Measurements from ENCODE around the gene PELI2.

Gene PELI2

DNA sequence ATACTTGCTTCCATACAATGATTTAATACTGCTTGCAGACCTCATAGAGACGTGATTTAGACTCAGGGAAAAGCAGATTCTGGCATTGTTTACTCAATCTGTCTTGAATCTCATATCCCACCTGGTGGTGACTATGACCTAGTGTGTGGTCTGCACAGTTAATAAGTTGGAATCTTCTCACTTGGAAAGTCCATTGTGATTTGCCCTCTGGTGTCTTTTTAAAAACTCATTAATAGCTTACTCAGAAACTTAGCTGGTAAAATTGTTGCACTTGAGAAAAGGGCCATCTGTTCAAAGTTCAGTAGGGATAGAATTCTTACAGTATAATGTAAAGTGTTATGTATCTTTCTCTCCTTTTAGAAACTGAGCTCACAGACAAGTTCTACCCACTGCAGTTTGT is 106.0 kb downstream of the PELI2 start:
- Histone ChIP-seq H3K27ac (ENCODE audit: low read depth in 2 of 2, low read length in 2 of 2) (no peak overlapping the region), H3K27me3 (ENCODE audit: control insufficient read depth in 2 of 2, insufficient read depth in 2 of 2, low read length in 2 of 2) (no peaks in the 10 kb centered on the region), H3K4me3 (ENCODE audit: low read length in 2 of 2) (no peak overlapping the region), H3K9ac (ENCODE audit: low read depth in 1 of 2, low read length in 2 of 2) (no peak overlapping the region), H3K36me3 (ENCODE audit: control insufficient read depth in 2 of 2, insufficient read depth in 2 of 2, low read length in 2 of 2) (no peaks in the 10 kb centered on the region), H3K9me3 (ENCODE audit: control insufficient read depth in 2 of 2, low read length in 2 of 2) (no peaks in the 10 kb centered on the region), H3K4me1 (ENCODE audit: control insufficient read depth in 2 of 2, insufficient read depth in 2 of 2, low read length in 2 of 2) (peaks cover 7 to 13% of the 10 kb centered on the region in 2 donors)

- Histone ChIP-seq H3K4me1 (ENCODE audit: control insufficient read depth in 2 of 2, insufficient read depth in 2 of 2, low read length in 2 of 2) (peaks cover 7 to 13% of the 10 kb centered on the region in 2 donors), H3K36me3 (ENCODE audit: control insufficient read depth in 2 of 2, insufficient read depth in 2 of 2, low read length in 2 of 2) (no peaks in the 10 kb centered on the region), H3K4me3 (ENCODE audit: low read length in 2 of 2) (peak overlapping the region in 1 of 2 donors; percentile 37), H3K9me3 (ENCODE audit: control insufficient read depth in 2 of 2, low read length in 2 of 2) (no peaks in the 10 kb centered on the region), H3K9ac (ENCODE audit: low read depth in 1 of 2, low read length in 2 of 2) (no peak overlapping the region), H3K27me3 (ENCODE audit: control insufficient read depth in 2 of 2, insufficient read depth in 2 of 2, low read length in 2 of 2) (no peaks in the 10 kb centered on the region), H3K27ac (ENCODE audit: low read depth in 2 of 2, low read length in 2 of 2) (peak overlapping the region in 1 of 2 donors; percentile 35)
These were observed 106.8 kb downstream of the PELI2 start for GRCh38 chr14:56224691-56225681.

- no peaks in the 10 kb centered on the region for H3K4me1 ChIP-seq (ENCODE audit: control insufficient read depth in 2 of 2, insufficient read depth in 2 of 2, low read length in 2 of 2)
- H3K27me3 ChIP-seq (ENCODE audit: control insufficient read depth in 2 of 2, insufficient read depth in 2 of 2, low read length in 2 of 2) = no peaks in the 10 kb centered on the region
- H3K9me3 ChIP-seq (ENCODE audit: control insufficient read depth in 2 of 2, low read length in 2 of 2) = no peaks in the 10 kb centered on the region
- no peak overlapping the region for H3K4me3 ChIP-seq (ENCODE audit: low read length in 2 of 2)
- no peaks in the 10 kb centered on the region for H3K36me3 ChIP-seq (ENCODE audit: control insufficient read depth in 2 of 2, insufficient read depth in 2 of 2, low read length in 2 of 2)
- H3K27ac ChIP-seq (ENCODE audit: low read depth in 2 of 2, low read length in 2 of 2) = no peak overlapping the region
- no peak overlapping the region for H3K9ac ChIP-seq (ENCODE audit: low read depth in 1 of 2, low read length in 2 of 2)
These were observed 117.2 kb downstream of the PELI2 start for GRCh38 chr14:56235388-56235787.

DNA sequence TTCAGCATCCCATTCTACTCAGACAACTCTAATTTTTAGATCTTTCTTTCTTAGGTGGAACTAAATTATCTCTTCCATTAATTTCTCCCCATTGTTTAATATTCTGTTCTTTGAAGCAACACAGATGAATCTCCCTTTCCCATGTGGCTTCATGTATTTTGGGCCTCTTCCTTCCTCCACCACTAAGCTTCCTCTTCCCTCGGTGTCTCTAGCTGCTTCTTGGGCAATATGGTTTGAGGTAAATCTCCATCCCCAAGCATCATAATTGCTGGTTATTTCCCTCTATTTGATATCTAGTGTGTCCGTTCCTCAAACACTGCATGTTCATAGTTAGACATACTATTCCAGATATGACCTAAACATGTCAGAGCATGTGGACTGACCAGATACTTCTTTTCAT is 119.2 kb downstream of the PELI2 start:
- Histone ChIP-seq H3K36me3 (ENCODE audit: control insufficient read depth in 2 of 2, insufficient read depth in 2 of 2, low read length in 2 of 2) (no peaks in the 10 kb centered on the region), H3K27ac (ENCODE audit: low read depth in 2 of 2, low read length in 2 of 2) (no peak overlapping the region), H3K9me3 (ENCODE audit: control insufficient read depth in 2 of 2, low read length in 2 of 2) (no peaks in the 10 kb centered on the region), H3K9ac (ENCODE audit: low read depth in 1 of 2, low read length in 2 of 2) (no peak overlapping the region), H3K4me1 (ENCODE audit: control insufficient read depth in 2 of 2, insufficient read depth in 2 of 2, low read length in 2 of 2) (no peaks in the 10 kb centered on the region), H3K4me3 (ENCODE audit: low read length in 2 of 2) (no peak overlapping the region), H3K27me3 (ENCODE audit: control insufficient read depth in 2 of 2, insufficient read depth in 2 of 2, low read length in 2 of 2) (no peaks in the 10 kb centered on the region)

- no peak overlapping the region for H3K9ac ChIP-seq (ENCODE audit: low read depth in 1 of 2, low read length in 2 of 2)
- H3K27me3 ChIP-seq (ENCODE audit: control insufficient read depth in 2 of 2, insufficient read depth in 2 of 2, low read length in 2 of 2) = no peaks in the 10 kb centered on the region
- no peaks in the 10 kb centered on the region for H3K36me3 ChIP-seq (ENCODE audit: control insufficient read depth in 2 of 2, insufficient read depth in 2 of 2, low read length in 2 of 2)
- H3K9me3 ChIP-seq (ENCODE audit: control insufficient read depth in 2 of 2, low read length in 2 of 2) = no peaks in the 10 kb centered on the region
- H3K4me1 ChIP-seq (ENCODE audit: control insufficient read depth in 2 of 2, insufficient read depth in 2 of 2, low read length in 2 of 2) = no peaks in the 10 kb centered on the region
- no peak overlapping the region for H3K27ac ChIP-seq (ENCODE audit: low read depth in 2 of 2, low read length in 2 of 2)
- H3K4me3 ChIP-seq (ENCODE audit: low read length in 2 of 2) = no peak overlapping the region
These were observed 123.2 kb downstream of the PELI2 start for GRCh38 chr14:56241461-56241860.

- no peaks in the 10 kb centered on the region for H3K4me1 ChIP-seq (ENCODE audit: control insufficient read depth in 2 of 2, insufficient read depth in 2 of 2, low read length in 2 of 2)
- no peaks in the 10 kb centered on the region for H3K27me3 ChIP-seq (ENCODE audit: control insufficient read depth in 2 of 2, insufficient read depth in 2 of 2, low read length in 2 of 2)
- H3K27ac ChIP-seq (ENCODE audit: low read depth in 2 of 2, low read length in 2 of 2) = no peak overlapping the region
- H3K9me3 ChIP-seq (ENCODE audit: control insufficient read depth in 2 of 2, low read length in 2 of 2) = no peaks in the 10 kb centered on the region
- no peak overlapping the region for H3K9ac ChIP-seq (ENCODE audit: low read depth in 1 of 2, low read length in 2 of 2)
- no peaks in the 10 kb centered on the region for H3K36me3 ChIP-seq (ENCODE audit: control insufficient read depth in 2 of 2, insufficient read depth in 2 of 2, low read length in 2 of 2)
- H3K4me3 ChIP-seq (ENCODE audit: low read length in 2 of 2) = no peak overlapping the region
These were observed 124.9 kb downstream of the PELI2 start for GRCh38 chr14:56243110-56243509.

GRCh38 chr14:56244138-56244789 is 126.1 kb downstream of the PELI2 start:
- H3K4me3 ChIP-seq (ENCODE audit: low read length in 2 of 2) = no peak overlapping the region
- no peak overlapping the region for H3K9ac ChIP-seq (ENCODE audit: low read depth in 1 of 2, low read length in 2 of 2)
- H3K9me3 ChIP-seq (ENCODE audit: control insufficient read depth in 2 of 2, low read length in 2 of 2) = no peaks in the 10 kb centered on the region
- H3K27ac ChIP-seq (ENCODE audit: low read depth in 2 of 2, low read length in 2 of 2) = no peak overlapping the region
- no peaks in the 10 kb centered on the region for H3K27me3 ChIP-seq (ENCODE audit: control insufficient read depth in 2 of 2, insufficient read depth in 2 of 2, low read length in 2 of 2)
- H3K36me3 ChIP-seq (ENCODE audit: control insufficient read depth in 2 of 2, insufficient read depth in 2 of 2, low read length in 2 of 2) = no peaks in the 10 kb centered on the region
- no peaks in the 10 kb centered on the region for H3K4me1 ChIP-seq (ENCODE audit: control insufficient read depth in 2 of 2, insufficient read depth in 2 of 2, low read length in 2 of 2)

GRCh38 chr14:56247495-56248200 is 129.4 kb downstream of the PELI2 start:
- H3K27ac ChIP-seq (ENCODE audit: low read depth in 2 of 2, low read length in 2 of 2) = no peak overlapping the region
- H3K9me3 ChIP-seq (ENCODE audit: control insufficient read depth in 2 of 2, low read length in 2 of 2) = no peaks in the 10 kb centered on the region
- no peak overlapping the region for H3K4me3 ChIP-seq (ENCODE audit: low read length in 2 of 2)
- H3K36me3 ChIP-seq (ENCODE audit: control insufficient read depth in 2 of 2, insufficient read depth in 2 of 2, low read length in 2 of 2) = no peaks in the 10 kb centered on the region
- no peaks in the 10 kb centered on the region for H3K4me1 ChIP-seq (ENCODE audit: control insufficient read depth in 2 of 2, insufficient read depth in 2 of 2, low read length in 2 of 2)
- H3K9ac ChIP-seq (ENCODE audit: low read depth in 1 of 2, low read length in 2 of 2) = no peak overlapping the region
- H3K27me3 ChIP-seq (ENCODE audit: control insufficient read depth in 2 of 2, insufficient read depth in 2 of 2, low read length in 2 of 2) = no peaks in the 10 kb centered on the region

DNA sequence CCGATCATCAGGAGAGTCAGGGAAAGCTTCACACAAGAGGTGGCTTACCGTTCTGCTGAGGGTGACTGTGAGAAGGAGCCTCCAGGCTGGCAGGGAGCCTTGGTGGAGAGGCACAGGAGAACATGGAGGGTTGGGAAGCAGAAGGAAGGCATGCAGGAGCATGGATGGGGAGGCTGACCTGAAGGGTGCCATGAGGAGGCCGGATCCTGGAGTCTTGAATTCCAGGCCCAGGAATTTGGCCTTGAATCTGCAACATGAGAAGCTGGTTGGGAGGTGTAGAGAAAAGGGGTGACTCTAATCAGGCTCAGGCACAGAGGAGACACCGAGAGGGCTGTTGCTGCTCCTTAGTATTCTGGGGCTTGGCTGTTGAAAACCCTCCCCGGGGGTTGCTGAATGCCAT is 130.2 kb downstream of the PELI2 start:
- H3K27ac ChIP-seq (ENCODE audit: low read depth in 2 of 2, low read length in 2 of 2) = no peak overlapping the region
- H3K4me1 ChIP-seq (ENCODE audit: control insufficient read depth in 2 of 2, insufficient read depth in 2 of 2, low read length in 2 of 2) = no peaks in the 10 kb centered on the region

DNA sequence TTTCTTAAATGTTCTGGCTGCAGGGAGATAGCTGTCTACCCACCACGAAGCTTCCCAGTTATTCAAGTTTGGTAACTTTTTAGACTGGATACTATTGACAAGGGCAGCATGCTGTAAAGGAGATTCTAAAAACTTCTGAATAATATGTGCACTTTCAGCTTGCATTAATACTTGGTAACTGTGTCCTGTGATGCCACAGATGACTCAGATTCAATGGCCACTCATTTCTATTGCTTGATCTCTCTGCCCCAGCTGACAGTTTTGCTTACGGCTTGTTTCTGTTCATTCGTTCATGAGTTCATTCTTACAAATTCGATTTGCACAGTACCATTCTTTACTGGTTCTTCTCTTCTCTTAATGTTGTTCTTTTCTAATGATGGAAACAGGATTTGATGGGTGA is 142.8 kb downstream of the PELI2 start:
- no peaks in the 10 kb centered on the region for H3K27me3 ChIP-seq (ENCODE audit: control insufficient read depth in 2 of 2, insufficient read depth in 2 of 2, low read length in 2 of 2)
- H3K4me3 ChIP-seq (ENCODE audit: low read length in 2 of 2) = no peak overlapping the region
- no peaks in the 10 kb centered on the region for H3K9me3 ChIP-seq (ENCODE audit: control insufficient read depth in 2 of 2, low read length in 2 of 2)
- no peaks in the 10 kb centered on the region for H3K36me3 ChIP-seq (ENCODE audit: control insufficient read depth in 2 of 2, insufficient read depth in 2 of 2, low read length in 2 of 2)
- no peak overlapping the region for H3K27ac ChIP-seq (ENCODE audit: low read depth in 2 of 2, low read length in 2 of 2)
- H3K9ac ChIP-seq (ENCODE audit: low read depth in 1 of 2, low read length in 2 of 2) = no peak overlapping the region
- H3K4me1 ChIP-seq (ENCODE audit: control insufficient read depth in 2 of 2, insufficient read depth in 2 of 2, low read length in 2 of 2) = no peaks in the 10 kb centered on the region

More for the DNA sequence above, 130.2 kb downstream of the PELI2 start:
- no peak overlapping the region for H3K9ac ChIP-seq (ENCODE audit: low read depth in 1 of 2, low read length in 2 of 2)
- H3K27me3 ChIP-seq (ENCODE audit: control insufficient read depth in 2 of 2, insufficient read depth in 2 of 2, low read length in 2 of 2) = no peaks in the 10 kb centered on the region
- H3K9me3 ChIP-seq (ENCODE audit: control insufficient read depth in 2 of 2, low read length in 2 of 2) = no peaks in the 10 kb centered on the region
- H3K36me3 ChIP-seq (ENCODE audit: control insufficient read depth in 2 of 2, insufficient read depth in 2 of 2, low read length in 2 of 2) = no peaks in the 10 kb centered on the region
- no peak overlapping the region for H3K4me3 ChIP-seq (ENCODE audit: low read length in 2 of 2)

All from mucosa of rectum (tissue), 2 donors.